Suprapubic skin (tissue), 4 donors: ENCODE results near the gene CNN3. TPM values are rescaled to one million over a fixed set of nuclear protein-coding genes. Genes with fewer than 3 reads are reported as not detected.
A peak's percentile ranks its signal among the peaks of the same experiment; 100 is the strongest.

ENCODE experiments used
- DNase-seq, 2 donors: peaks; one replicate each; pipeline ENCODE4 v3.0.0-alpha.2; 2019; ENCODE audit warnings: low spot score in 2 of 2
- H3K27ac ChIP-seq: fragments of 200-600 bp; sonication (generic); one replicate; pipeline ENCODE4 v1.5.1; 2019
- H3K27me3 ChIP-seq: fragments of 200-600 bp; sonication (generic); one replicate; pipeline ENCODE4 v1.5.1; 2019
- H3K36me3 ChIP-seq: fragments of 200-600 bp; sonication (generic); one replicate; pipeline ENCODE4 v1.5.1; 2019
- H3K4me1 ChIP-seq: fragments of 200-600 bp; sonication (generic); one replicate; pipeline ENCODE4 v1.5.1; 2019
- H3K4me3 ChIP-seq: fragments of 200-600 bp; sonication (generic); one replicate; pipeline ENCODE4 v1.5.1; 2019; ENCODE audit warnings: mild to moderate bottlenecking
- H3K9me3 ChIP-seq: fragments of 200-600 bp; sonication (generic); one replicate; pipeline ENCODE4 v1.5.1; 2019
- EP300 ChIP-seq: sonication (generic); formaldehyde crosslinking; IDR thresholded peaks from one replicate; pipeline ENCODE4 v1.6.1; 2017; ENCODE audit warnings: antibody characterized with exemption
- POLR2A ChIP-seq, 2 donors: fragments of 450-650 bp; IDR thresholded peaks; one replicate each; pipeline ENCODE4 v1.6.1; 2017; ENCODE audit warnings: antibody characterized with exemption in 2 of 2, mild to moderate bottlenecking in 2 of 2, moderate library complexity in 2 of 2
- POLR2AphosphoS5 ChIP-seq, 3 donors: sonication (generic); formaldehyde crosslinking; IDR thresholded peaks; one replicate each; pipeline ENCODE4 v1.6.1; 2017; ENCODE audit warnings: antibody characterized with exemption in 3 of 3
- WGBS: methylation state at CpG from one replicate; pipeline ENCODE4 v1.1.5; 2018; 5-methylcytosine and 5-hydroxymethylcytosine counted together
- total RNA-seq, 4 donors: library from RNA; depleted of rRNA; stranded (reverse); fragments of >200 nt; gene quantifications; one replicate each; pipeline ENCODE4 v1.1.0, GENCODE V29; 2016
- TF ChIP-seq, protein P1 (sequence below), 2 donors: fragments of 200-600 bp in 1 of 2; fragments of 450-650 bp in 1 of 2; sonication (generic) in 1 of 2; IDR thresholded peaks; one replicate each; pipeline ENCODE4 v1.5.1; 2016 to 2019; ENCODE audit warnings: antibody characterized with exemption in 2 of 2, mild to moderate bottlenecking in 1 of 2, moderate library complexity in 1 of 2

Gene CNN3
- total RNA-seq, 4 donors from 2014 or later = 52.3 to 73.7 (median 58.6) TPM

GRCh38 chr1:94953107-94953506 is 26.2 kb upstream of the CNN3 start:
- Histone ChIP-seq H3K9me3 (no peaks in the 10 kb centered on the region), H3K36me3 (no peaks in the 10 kb centered on the region), H3K4me1 (peaks cover 40% of the 10 kb centered on the region), H3K4me3 (no peak overlapping the region), H3K27ac (no peak overlapping the region), H3K27me3 (no peaks in the 10 kb centered on the region)
- no peak for DNase-seq
- no peak for TF ChIP-seq POLR2AphosphoS5 (IDR thresholded peaks at IDR 0.05)
- no peak for TF ChIP-seq POLR2A (IDR thresholded peaks at IDR 0.05)
- no peak for TF ChIP-seq EP300
- TF ChIP-seq, protein P1, sequence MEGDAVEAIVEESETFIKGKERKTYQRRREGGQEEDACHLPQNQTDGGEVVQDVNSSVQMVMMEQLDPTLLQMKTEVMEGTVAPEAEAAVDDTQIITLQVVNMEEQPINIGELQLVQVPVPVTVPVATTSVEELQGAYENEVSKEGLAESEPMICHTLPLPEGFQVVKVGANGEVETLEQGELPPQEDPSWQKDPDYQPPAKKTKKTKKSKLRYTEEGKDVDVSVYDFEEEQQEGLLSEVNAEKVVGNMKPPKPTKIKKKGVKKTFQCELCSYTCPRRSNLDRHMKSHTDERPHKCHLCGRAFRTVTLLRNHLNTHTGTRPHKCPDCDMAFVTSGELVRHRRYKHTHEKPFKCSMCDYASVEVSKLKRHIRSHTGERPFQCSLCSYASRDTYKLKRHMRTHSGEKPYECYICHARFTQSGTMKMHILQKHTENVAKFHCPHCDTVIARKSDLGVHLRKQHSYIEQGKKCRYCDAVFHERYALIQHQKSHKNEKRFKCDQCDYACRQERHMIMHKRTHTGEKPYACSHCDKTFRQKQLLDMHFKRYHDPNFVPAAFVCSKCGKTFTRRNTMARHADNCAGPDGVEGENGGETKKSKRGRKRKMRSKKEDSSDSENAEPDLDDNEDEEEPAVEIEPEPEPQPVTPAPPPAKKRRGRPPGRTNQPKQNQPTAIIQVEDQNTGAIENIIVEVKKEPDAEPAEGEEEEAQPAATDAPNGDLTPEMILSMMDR (IDR thresholded peaks at IDR 0.05) = no peak

- Histone ChIP-seq H3K4me1 (peaks cover 40% of the 10 kb centered on the region), H3K36me3 (no peaks in the 10 kb centered on the region), H3K9me3 (no peaks in the 10 kb centered on the region), H3K4me3 (no peak overlapping the region), H3K27me3 (no peaks in the 10 kb centered on the region), H3K27ac (no peak overlapping the region)
- DNase-seq = no peak
- 89% methylated on average over 5 of the region's 5 CpGs for WGBS
- TF ChIP-seq POLR2AphosphoS5 (IDR thresholded peaks at IDR 0.05) (no peak), EP300 (no peak)
Observed at GRCh38 chr1:94952539-94952938, 25.6 kb upstream of the CNN3 start.

- H3K27me3 ChIP-seq = no peaks in the 10 kb centered on the region
- no peak overlapping the region for H3K4me3 ChIP-seq
- H3K4me1 ChIP-seq = peaks cover 48% of the 10 kb centered on the region
- H3K36me3 ChIP-seq = no peaks in the 10 kb centered on the region
- peak in 1 of 3 donors; percentile 28 for TF ChIP-seq POLR2AphosphoS5 (IDR thresholded peaks at IDR 0.05)
- TF ChIP-seq, protein P1 (IDR thresholded peaks at IDR 0.05) = no peak
- H3K9me3 ChIP-seq = no peaks in the 10 kb centered on the region
- no peak for DNase-seq
- WGBS = 52% methylated on average over 5 of the region's 5 CpGs
- H3K27ac ChIP-seq = no peak overlapping the region
Observed at GRCh38 chr1:94951509-94952208, 24.7 kb upstream of the CNN3 start.

DNA sequence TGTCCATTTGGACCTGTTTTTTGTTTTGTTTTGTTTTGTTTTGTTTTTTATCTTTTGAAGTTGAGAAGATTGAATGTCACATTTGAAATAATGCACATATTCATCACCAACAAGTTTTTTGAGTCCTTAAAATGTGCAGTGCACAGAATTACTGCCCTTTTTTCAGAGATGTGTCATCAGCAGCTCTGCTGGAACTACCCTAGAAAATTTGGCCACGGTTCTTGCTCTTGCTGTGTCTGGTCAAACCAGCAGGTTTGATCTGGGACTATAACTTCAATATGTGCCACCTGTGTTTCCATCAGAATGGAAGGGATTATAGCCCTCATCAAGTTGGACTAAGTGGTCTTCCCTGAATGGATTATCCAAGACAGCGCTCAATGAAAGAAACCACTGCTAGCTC is 24.1 kb upstream of the CNN3 start:
- Histone ChIP-seq H3K4me3 (no peak overlapping the region), H3K9me3 (no peaks in the 10 kb centered on the region), H3K36me3 (no peaks in the 10 kb centered on the region), H3K27me3 (no peaks in the 10 kb centered on the region), H3K27ac (no peak overlapping the region), H3K4me1 (peaks cover 47% of the 10 kb centered on the region)
- no peak for TF ChIP-seq POLR2A (IDR thresholded peaks at IDR 0.05)
- TF ChIP-seq, protein P1 (IDR thresholded peaks at IDR 0.05) = no peak
- no peak for TF ChIP-seq POLR2AphosphoS5 (IDR thresholded peaks at IDR 0.05)
- TF ChIP-seq EP300 = no peak
- 41% methylated on average over 2 of the region's 2 CpGs for WGBS
- no peak for DNase-seq

DNA sequence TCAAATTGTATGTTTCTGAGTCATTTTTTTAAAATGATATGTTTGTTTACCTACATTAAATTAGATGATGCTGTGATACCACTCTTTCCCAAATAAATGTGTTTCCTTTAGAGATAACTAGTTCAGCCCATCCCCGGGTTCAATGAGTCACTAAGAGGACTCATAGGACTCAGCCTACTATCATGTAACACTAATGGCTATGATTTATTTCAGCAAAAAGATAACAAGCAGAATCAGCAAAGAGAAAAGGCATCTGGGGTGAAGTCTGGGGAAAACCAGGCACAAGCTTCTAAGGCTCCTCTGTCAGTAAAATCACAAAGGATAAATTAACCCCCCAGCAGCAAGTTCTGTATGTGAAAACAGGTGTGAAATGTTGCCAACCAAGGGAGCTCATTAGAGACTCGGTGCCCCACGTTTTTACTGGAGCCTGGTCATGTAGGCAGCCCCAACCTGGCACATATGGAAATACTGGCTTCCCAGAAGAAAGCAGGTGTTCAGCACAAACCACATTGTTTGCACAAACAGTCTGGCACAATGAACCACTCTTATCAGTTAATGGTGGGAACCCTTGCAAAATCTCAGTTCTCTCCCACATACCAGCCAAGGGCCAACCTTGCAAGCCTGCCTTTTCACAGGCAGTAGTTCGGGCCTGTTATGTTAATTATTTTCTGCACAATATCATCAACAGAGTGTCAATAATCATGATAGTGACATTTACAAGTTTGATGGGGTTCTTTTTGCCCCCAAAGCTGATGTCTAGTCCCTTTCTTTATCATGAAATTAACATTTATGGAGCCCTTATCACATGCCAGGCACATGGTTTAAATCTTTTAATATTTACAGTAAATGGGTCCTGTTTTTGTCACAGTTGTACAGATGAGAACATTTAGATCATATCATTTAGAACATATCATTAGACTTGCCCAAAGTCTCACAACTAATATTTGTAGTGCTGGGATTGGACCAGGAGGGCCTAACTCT is 23.1 kb upstream of the CNN3 start:
- no peak for DNase-seq
- Histone ChIP-seq H3K36me3 (no peaks in the 10 kb centered on the region), H3K9me3 (no peaks in the 10 kb centered on the region), H3K27ac (no peak overlapping the region), H3K4me3 (no peak overlapping the region), H3K27me3 (no peaks in the 10 kb centered on the region), H3K4me1 (peaks cover 40% of the 10 kb centered on the region)
- TF ChIP-seq POLR2A (IDR thresholded peaks at IDR 0.05) = no peak
- TF ChIP-seq, protein P1 (IDR thresholded peaks at IDR 0.05) = no peak
- no peak for TF ChIP-seq POLR2AphosphoS5 (IDR thresholded peaks at IDR 0.05)
- TF ChIP-seq EP300 = no peak
- WGBS = 47% methylated on average over 4 of the region's 4 CpGs
